Measurements from ENCODE around the gene ZC3H12C. TPM values are rescaled to one million over a fixed set of nuclear protein-coding genes. Genes with fewer than 3 reads are reported as not detected.

Gene ZC3H12C
- total and polyA plus RNA-seq, 2 of the 13 experiments (the other 11 are each of a cell fraction or from before 2014, with no cell fraction given) = 2.4 to 5.7 TPM

DNA sequence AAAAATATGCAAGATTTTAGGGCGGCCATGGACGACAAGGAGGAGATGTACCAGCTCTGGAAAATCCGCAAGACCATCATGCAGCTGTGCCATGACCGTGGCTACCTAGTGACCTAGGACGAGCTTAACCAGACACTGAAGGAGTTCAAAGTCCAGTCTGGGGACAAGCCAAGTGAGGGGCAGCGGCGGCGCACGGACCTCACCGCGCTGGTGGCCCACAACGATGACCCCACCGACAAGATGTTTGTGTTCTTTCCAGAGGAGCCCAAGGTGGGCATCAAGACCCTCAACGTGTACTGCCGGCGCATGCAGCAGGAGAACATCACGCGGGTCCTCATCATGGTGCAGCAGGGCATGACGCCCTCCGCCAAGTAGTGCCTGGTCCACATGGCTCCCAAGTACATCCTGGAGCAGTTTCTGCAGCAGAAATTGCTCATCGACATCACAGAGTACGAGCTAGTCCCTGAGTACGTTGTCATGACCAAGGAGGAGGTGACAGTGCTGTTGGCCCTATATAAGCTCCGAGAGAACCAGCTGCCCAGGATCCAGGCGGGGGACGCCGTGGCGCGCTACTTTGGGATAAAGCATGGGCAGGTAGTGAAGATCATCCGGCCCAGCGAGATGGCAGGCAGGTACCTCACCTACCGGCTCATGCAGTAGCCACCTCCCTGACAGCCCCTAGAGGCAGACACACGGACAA, 43.5 kb upstream of the ZC3H12C start:
- no peak overlapping the region for H3K9ac ChIP-seq (ENCODE audit: insufficient read depth, low read depth, low read length)
- H3K27ac ChIP-seq (ENCODE audit: extremely low read length, insufficient read depth, low read length) = no peak overlapping the region
- H3K9me3 ChIP-seq (ENCODE audit: low read length) = peaks cover 12% of the 10 kb centered on the region
- H3K4me3 ChIP-seq (replicated peaks in 1 of 3; ENCODE audit: insufficient read depth in 1 of 3, low read depth in 2 of 3, low read length in 3 of 3) = no peak overlapping the region
- 78% methylated on average over 23 of the region's 33 CpGs for WGBS (ENCODE audit: low lambda C conversion rate)
- H4K20me1 ChIP-seq (ENCODE audit: insufficient read depth, low read length) = no peaks in the 10 kb centered on the region
- no peak for FAIRE-seq
- no peaks in the 10 kb centered on the region for H3K79me2 ChIP-seq (ENCODE audit: insufficient read depth, low read length)
- DNase-seq (ENCODE audit: low spot score) = no peak
- H3K27me3 ChIP-seq (ENCODE audit: control insufficient read depth in 1 of 2, insufficient read depth in 2 of 2, low read length in 2 of 2) = no peaks in the 10 kb centered on the region
- CTCF ChIA-PET (ENCODE audit: low intra/inter-chr PET ratio, low total read pairs) = no interaction called here
- BruUV-seq (replicated peaks) = no TSS peak
- intact Hi-C loops (cut with micrococcal nuclease; ENCODE audit: unreplicated experiment) = no loop called here
- no peak for ATAC-seq
- H3K4me1 ChIP-seq (ENCODE audit: insufficient read depth, low read length) = no peaks in the 10 kb centered on the region
- H3K4me2 ChIP-seq (ENCODE audit: low read depth, low read length) = no peak overlapping the region
- H2AFZ ChIP-seq (ENCODE audit: low read length) = no peak overlapping the region
- TF ChIP-seq ZNF382 (CRISPR knock-in tag; IDR thresholded peaks at IDR 0.05; ENCODE audit: borderline replicate concordance) = no peak
- TF ChIP-seq CBFB (CRISPR knock-in tag; IDR thresholded peaks at IDR 0.05) = no peak
- TF ChIP-seq, protein P1, sequence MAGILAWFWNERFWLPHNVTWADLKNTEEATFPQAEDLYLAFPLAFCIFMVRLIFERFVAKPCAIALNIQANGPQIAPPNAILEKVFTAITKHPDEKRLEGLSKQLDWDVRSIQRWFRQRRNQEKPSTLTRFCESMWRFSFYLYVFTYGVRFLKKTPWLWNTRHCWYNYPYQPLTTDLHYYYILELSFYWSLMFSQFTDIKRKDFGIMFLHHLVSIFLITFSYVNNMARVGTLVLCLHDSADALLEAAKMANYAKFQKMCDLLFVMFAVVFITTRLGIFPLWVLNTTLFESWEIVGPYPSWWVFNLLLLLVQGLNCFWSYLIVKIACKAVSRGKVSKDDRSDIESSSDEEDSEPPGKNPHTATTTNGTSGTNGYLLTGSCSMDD (CRISPR knock-in tag; IDR thresholded peaks at IDR 0.05) = no peak
- no peak for TF ChIP-seq ELK4 (CRISPR knock-in tag; IDR thresholded peaks at IDR 0.05; ENCODE audit: borderline replicate concordance)
- no peak for TF ChIP-seq POGZ (CRISPR knock-in tag; IDR thresholded peaks at IDR 0.05)
- no peak for TF ChIP-seq ZNF280D (CRISPR knock-in tag; IDR thresholded peaks at IDR 0.05)
- no peak for TF ChIP-seq ZFYVE20 (CRISPR knock-in tag; IDR thresholded peaks at IDR 0.05; ENCODE audit: borderline replicate concordance, low read depth)
- no peak for TF ChIP-seq NFATC3 (CRISPR knock-in tag; IDR thresholded peaks at IDR 0.05)
- no peak for TF ChIP-seq ZBTB8A (CRISPR knock-in tag; IDR thresholded peaks at IDR 0.05; ENCODE audit: borderline replicate concordance, low read depth)
- no peak for TF ChIP-seq FOXO4 (CRISPR knock-in tag; conservative IDR thresholded peaks at IDR 0.05)
- TF ChIP-seq PHF8 (CRISPR knock-in tag; IDR thresholded peaks at IDR 0.05) = no peak
- no peak for TF ChIP-seq MTF2 (CRISPR knock-in tag; IDR thresholded peaks at IDR 0.05; ENCODE audit: borderline replicate concordance)
- no peak for TF ChIP-seq CENPX (CRISPR knock-in tag; IDR thresholded peaks at IDR 0.05)
- POLR2A ChIA-PET = no interaction called here
- in situ Hi-C loops (cut with HindIII; ENCODE audit: extremely low pct_ligation_motif_present, low pct_unique_long_range_greater_than_20kb) = no loop called here
- H3K36me3 ChIP-seq (replicated peaks in 1 of 2; ENCODE audit: control insufficient read depth in 1 of 2, insufficient read depth in 2 of 2, low read length in 2 of 2) = no peaks in the 10 kb centered on the region
